HepG2 (cell line): ENCODE measurements around the gene MAN2A2. TPM values are rescaled to one million over a fixed set of nuclear protein-coding genes. Genes with fewer than 3 reads are reported as not detected.

Experiments used
- JUNB ChIP-seq: sonication (generic); formaldehyde crosslinking; IDR thresholded peaks from 2 replicates; pipeline ENCODE4 v1.8.0; 2022; ENCODE audit warnings: missing genetic modification reagents, mild to moderate bottlenecking, borderline replicate concordance
- PHB2 ChIP-seq: fragments of 450-650 bp; IDR thresholded peaks from 2 replicates; pipeline ENCODE4 v1.6.1; 2018; ENCODE audit not compliant: partially characterized antibody
- POLR2AphosphoS2 ChIP-seq: IDR thresholded peaks from 2 replicates; pipeline ENCODE4 v1.6.1; 2011; ENCODE audit warnings: low read depth, low read length, improper control_type of control experiment
- PRDM10 ChIP-seq: sonication (generic); formaldehyde crosslinking; IDR thresholded peaks from 2 replicates; pipeline ENCODE4 v1.4.0; 2020; ENCODE audit warnings: low read depth, missing genetic modification reagents
- RARG ChIP-seq: sonication (generic); formaldehyde crosslinking; IDR thresholded peaks from 2 replicates; pipeline ENCODE4 v1.4.0; 2020; ENCODE audit warnings: low read depth, mild to moderate bottlenecking, missing genetic modification reagents
- RNF219 ChIP-seq: sonication (generic); formaldehyde crosslinking; IDR thresholded peaks from 2 replicates; pipeline ENCODE4 v1.5.0; 2020; ENCODE audit warnings: mild to moderate bottlenecking, missing genetic modification reagents
- TRIM22 ChIP-seq: fragments of 450-650 bp; IDR thresholded peaks from 2 replicates; pipeline ENCODE4 v1.6.1; 2017
- ZBTB39 ChIP-seq: sonication (generic); formaldehyde crosslinking; IDR thresholded peaks from 2 replicates; pipeline ENCODE4 v1.5.0; 2020; ENCODE audit warnings: missing genetic modification reagents
- ZFYVE20 ChIP-seq: sonication (generic); formaldehyde crosslinking; IDR thresholded peaks from 2 replicates; pipeline ENCODE4 v1.8.0; 2023; ENCODE audit warnings: low read depth, mild to moderate bottlenecking, moderate library complexity, missing genetic modification reagents, borderline replicate concordance
- ZNF292 ChIP-seq: sonication (generic); formaldehyde crosslinking; IDR thresholded peaks from 2 replicates; pipeline ENCODE4 v1.8.1; 2022; ENCODE audit warnings: mild to moderate bottlenecking, low read depth, missing genetic modification reagents, borderline replicate concordance
- ZNF788 ChIP-seq: sonication (generic); formaldehyde crosslinking; IDR thresholded peaks from 2 replicates; pipeline ENCODE4 v1.5.0; 2020; ENCODE audit warnings: mild to moderate bottlenecking, missing genetic modification reagents, borderline replicate concordance
- polyA plus RNA-seq, 8 experiments: library from polyadenylated mRNA; depleted of rRNA in 3 of 8; stranded (reverse) in 7 of 8; unstranded in 1 of 8; fragments of >200 nt; fragmentation: Illumina TruSeq in 4 of 8; extraction: Trizol in 4 of 8; gene quantifications; 2 replicates each; pipeline versions ENCODE4 v1.2.1 to v1.2.3, GENCODE V29; 2011 to 2016; ENCODE audit warnings: low read depth in 4 of 8, missing spikeins in 1 of 8, mixed read lengths in 1 of 8; ENCODE audit not compliant: insufficient read depth in 1 of 8
- total RNA-seq, 5 experiments: library from RNA; depleted of rRNA; stranded (reverse); fragments of >200 nt; fragmentation: Illumina TruSeq; extraction: Trizol; gene quantifications; 2 replicates each; pipeline ENCODE4 v1.2.3, GENCODE V29; 2016; ENCODE audit warnings: low read depth in 1 of 5
- TF ChIP-seq, protein P1 (sequence below): sonication (generic); formaldehyde crosslinking; IDR thresholded peaks from 2 replicates; pipeline ENCODE4 v1.4.0; 2020; ENCODE audit warnings: missing genetic modification reagents, mild to moderate bottlenecking, borderline replicate concordance

The MAN2A2 gene
- total and polyA plus RNA-seq, 2 of the 13 experiments (the other 11 are each of a cell fraction or from before 2014, with no cell fraction given): 17.5 to 51.5 TPM

- TF ChIP-seq ZFYVE20 (CRISPR knock-in tag) (no peak; the same call in 1 of the 2 replicates), TRIM22 (no peak), PHB2 (no peak), PRDM10 (CRISPR knock-in tag) (peak; percentile 73), POLR2AphosphoS2 (no peak), ZNF788 (CRISPR knock-in tag) (peak; percentile 98; the same call in 1 of the 2 replicates), ZNF292 (CRISPR knock-in tag) (peak; percentile 62; the same call in 1 of the 2 replicates), RNF219 (CRISPR knock-in tag) (no peak), ZBTB39 (CRISPR knock-in tag) (0 out of 2 replicates have a peak, but pooled peaks have one; percentile 57), RARG (no peak), JUNB (peak; percentile 60; the same call in 1 of the 2 replicates)
- TF ChIP-seq, protein P1, sequence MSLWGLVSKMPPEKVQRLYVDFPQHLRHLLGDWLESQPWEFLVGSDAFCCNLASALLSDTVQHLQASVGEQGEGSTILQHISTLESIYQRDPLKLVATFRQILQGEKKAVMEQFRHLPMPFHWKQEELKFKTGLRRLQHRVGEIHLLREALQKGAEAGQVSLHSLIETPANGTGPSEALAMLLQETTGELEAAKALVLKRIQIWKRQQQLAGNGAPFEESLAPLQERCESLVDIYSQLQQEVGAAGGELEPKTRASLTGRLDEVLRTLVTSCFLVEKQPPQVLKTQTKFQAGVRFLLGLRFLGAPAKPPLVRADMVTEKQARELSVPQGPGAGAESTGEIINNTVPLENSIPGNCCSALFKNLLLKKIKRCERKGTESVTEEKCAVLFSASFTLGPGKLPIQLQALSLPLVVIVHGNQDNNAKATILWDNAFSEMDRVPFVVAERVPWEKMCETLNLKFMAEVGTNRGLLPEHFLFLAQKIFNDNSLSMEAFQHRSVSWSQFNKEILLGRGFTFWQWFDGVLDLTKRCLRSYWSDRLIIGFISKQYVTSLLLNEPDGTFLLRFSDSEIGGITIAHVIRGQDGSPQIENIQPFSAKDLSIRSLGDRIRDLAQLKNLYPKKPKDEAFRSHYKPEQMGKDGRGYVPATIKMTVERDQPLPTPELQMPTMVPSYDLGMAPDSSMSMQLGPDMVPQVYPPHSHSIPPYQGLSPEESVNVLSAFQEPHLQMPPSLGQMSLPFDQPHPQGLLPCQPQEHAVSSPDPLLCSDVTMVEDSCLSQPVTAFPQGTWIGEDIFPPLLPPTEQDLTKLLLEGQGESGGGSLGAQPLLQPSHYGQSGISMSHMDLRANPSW (CRISPR knock-in tag): peak; percentile 92; the same call in 1 of the 2 replicates
Observed at GRCh38 chr15:90873998-90874605, 29.0 kb upstream of the MAN2A2 start (continued).
